A549 treated with GW870086 at 1 μM for 4 hours (cell line): ENCODE measurements around the gene ATP6V0A4. TPM values are rescaled to one million over a fixed set of nuclear protein-coding genes. Genes with fewer than 3 reads are reported as not detected.

Experiments used
- total RNA-seq: library from RNA; stranded (reverse); fragments of 200-300 nt; extraction: Qiagen RNA extraction; gene quantifications from 5 replicates; pipeline ENCODE4 v1.2.3, GENCODE V29; 2022; ENCODE audit warnings: low read depth

ATP6V0A4 gene
- total RNA-seq = 0.10 to 0.57 TPM (median 0.20 TPM) in 5 replicates

DNA sequence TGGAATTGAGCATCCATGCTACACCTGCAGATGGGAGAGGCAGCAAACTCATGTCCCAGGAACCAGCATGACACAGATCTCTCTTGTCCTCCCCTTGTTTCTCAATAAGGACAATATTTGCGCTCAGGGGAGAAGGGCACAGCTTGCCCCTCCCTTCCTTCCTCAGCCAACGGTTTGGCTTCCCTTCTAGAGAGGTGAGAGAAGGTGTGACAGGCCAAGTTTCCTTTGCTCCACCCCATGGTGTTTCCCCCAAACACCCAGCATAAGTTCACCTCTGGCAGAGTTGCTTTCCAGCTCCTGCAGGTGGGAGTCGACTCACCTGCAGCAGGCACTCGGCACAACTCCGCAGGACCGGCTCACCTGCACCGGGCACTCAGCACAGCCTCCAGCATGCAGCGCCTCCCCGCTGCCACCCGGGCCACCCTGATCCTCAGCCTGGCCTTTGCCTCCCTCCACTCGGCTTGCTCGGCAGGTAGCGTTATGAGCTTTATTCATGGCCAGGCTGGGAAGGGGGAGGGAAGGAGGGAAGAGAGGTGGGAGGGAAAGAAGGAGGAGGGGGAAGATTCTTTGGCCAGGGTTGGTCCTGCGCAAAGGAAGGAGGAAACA is at the start of gene ATP6V0A4, which contains the start of gene TMEM213:
Gene ATP6V0A4 (minus strand): TSS at position 482 of the 606 bp plus-strand sequence. CDS start 26,949 bp downstream, outside the sequence.
Gene TMEM213 (plus strand): TSS at position 280 of the 606 bp plus-strand sequence. CDS start 111 bp downstream, at position 391.

DNA sequence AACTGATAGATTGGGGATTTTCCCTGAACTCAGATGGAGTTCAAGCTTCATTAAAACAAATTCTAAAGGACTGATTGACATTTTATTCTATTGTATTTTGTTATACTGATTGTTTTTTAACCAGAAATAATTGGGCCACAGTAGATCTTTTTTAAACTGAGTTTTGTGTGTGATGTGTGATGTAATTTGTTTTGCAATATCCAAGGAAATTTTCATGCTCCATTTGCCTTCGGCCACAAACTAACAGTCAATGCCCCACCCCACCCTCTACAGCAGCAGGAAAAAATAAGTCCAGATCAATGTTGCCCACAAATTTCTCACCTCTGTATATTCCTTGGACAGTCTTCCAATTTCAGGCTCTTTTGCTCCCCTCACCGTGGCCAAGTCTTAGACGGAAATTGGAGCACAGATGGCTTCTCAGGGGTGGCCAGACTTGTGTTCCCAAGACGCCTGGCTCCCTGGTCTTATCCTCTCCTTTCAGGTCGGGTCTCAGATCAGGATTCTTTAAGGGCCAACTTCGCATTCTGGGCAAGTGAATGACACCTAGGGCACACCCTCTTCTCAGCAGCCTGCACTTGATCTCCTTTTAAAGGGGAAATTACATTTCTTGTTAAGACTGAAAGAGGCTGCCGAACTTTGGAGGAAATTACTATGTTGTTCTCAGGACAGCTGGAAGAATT is 97.0 kb downstream of the ATP6V0A4 start, which contains the start of gene SVOPL:
Gene SVOPL (minus strand): TSS at position 506 of the 680 bp plus-strand sequence. CDS start 22,317 bp downstream, outside the sequence.

Other genes with a start within 250 kb of the ATP6V0A4 start
- gene SVOPL, start 96.8 kb downstream of the ATP6V0A4 start, total RNA-seq = not detected in 5 replicates
- not detected in 5 replicates for gene TMEM213, start 202 bp downstream of the ATP6V0A4 start, total RNA-seq
- 4.9 to 6.8 TPM (median 6.2 TPM) in 5 replicates for gene KIAA1549, start 183.2 kb upstream of the ATP6V0A4 start, total RNA-seq
- gene ZC3HAV1L, start 237.8 kb upstream of the ATP6V0A4 start, total RNA-seq = 3.9 to 8.6 TPM (median 7.4 TPM) in 5 replicates